ENCODE measurements around the gene RREB1. TPM values are rescaled to one million over a fixed set of nuclear protein-coding genes. Genes with fewer than 3 reads are reported as not detected.
A peak's percentile ranks its signal among the peaks of the same experiment; 100 is the strongest.

Gene RREB1
- total and polyA plus RNA-seq, 2 of the 4 experiments (the other 2 are of a cell fraction) = 8.4 to 14.5 TPM

GRCh38 chr6:7218406-7218988 lies 110.7 kb downstream of the RREB1 start:
- no peak overlapping the region for H2BK5ac ChIP-seq (ENCODE audit: low read depth, low read length, poor library complexity, severe bottlenecking)
- ChIA-PET CTCF (interaction anchor here (0.6 to 1.1 kb wide), 4 partner anchors 13 to 1867 kb away, joined by 3 to 6 read pairs (median 4); no protein-coding TSS in a partner anchor), POLR2A (ENCODE audit: unreplicated experiment) (no interaction called here)
- no peak overlapping the region for H3K27ac ChIP-seq (ENCODE audit: insufficient read depth, low read length)
- H2BK15ac ChIP-seq (ENCODE audit: low read depth, low read length) = no peak overlapping the region
- intact Hi-C loops (cut with micrococcal nuclease) (loop anchor here (5.0 kb wide), 1 partner anchor 111 kb away; the partner anchor contains the start of gene RREB1), in situ Hi-C loops (cut with MboI; ENCODE audit: low sequenced_read_pairs) (no loop called here), dilution Hi-C loops (cut with HindIII; ENCODE audit: low sequenced_read_pairs, unreplicated experiment) (no loop called here)
- no peaks in the 10 kb centered on the region for H3K27me3 ChIP-seq (ENCODE audit: control insufficient read depth, insufficient read depth, low read length)
- H2BK20ac ChIP-seq (ENCODE audit: low read depth, low read length) = no peak overlapping the region
- H4K91ac ChIP-seq (ENCODE audit: insufficient read depth, low read depth, low read length) = no peak overlapping the region
- TF ChIP-seq NFE2L2 (IDR thresholded peaks at IDR 0.05; ENCODE audit: low read depth, low read length) (no peak), CEBPB (IDR thresholded peaks at IDR 0.05; ENCODE audit: low read depth, low read length) (peak; percentile 60)
- H3K4me2 ChIP-seq (ENCODE audit: low read depth, low read length) = no peak overlapping the region
- no peaks in the 10 kb centered on the region for H3K9me3 ChIP-seq (ENCODE audit: control insufficient read depth, insufficient read depth, low read length)
- no peak overlapping the region for H3K4me3 ChIP-seq (ENCODE audit: insufficient read depth, low read depth, low read length)
- H2BK120ac ChIP-seq (ENCODE audit: low read depth, low read length) = no peak overlapping the region
- peaks cover 24% of the 10 kb centered on the region for H3K4me1 ChIP-seq (ENCODE audit: control insufficient read depth, insufficient read depth, low read length)
- peaks cover 25% of the 10 kb centered on the region for H3K9me1 ChIP-seq (ENCODE audit: insufficient read depth, low read length)
- H2AK9ac ChIP-seq (replicated peaks; ENCODE audit: low read depth, low read length, poor library complexity) = no peak overlapping the region
- peaks cover 27% of the 10 kb centered on the region for H4K20me1 ChIP-seq (ENCODE audit: insufficient read depth, low read length)
- no peak overlapping the region for H3K4ac ChIP-seq (ENCODE audit: low read depth, low read length)
- H3K36me3 ChIP-seq (ENCODE audit: control insufficient read depth, insufficient read depth, low read length) = peaks cover 35% of the 10 kb centered on the region
- no peak overlapping the region for H3K23ac ChIP-seq (ENCODE audit: low read depth, low read length)
- no peak overlapping the region for H3K14ac ChIP-seq (replicated peaks; ENCODE audit: low read depth, low read length)
- H2AFZ ChIP-seq (replicated peaks; ENCODE audit: low read length, poor library complexity) = no peak overlapping the region
- no TSS peak for BruUV-seq (replicated peaks)
- DNase-seq (no peak), ATAC-seq (ENCODE audit: low read depth) (no peak)
- WGBS, 2 experiments (ENCODE audit: extremely low coverage in 2 of 2, insufficient read length in 1 of 2) = no CpG with 5 or more reads among the region's 2 CpGs
- no peak overlapping the region for H3K18ac ChIP-seq (ENCODE audit: low read depth, low read length)
- H4K5ac ChIP-seq (ENCODE audit: low read depth, low read length) = no peak overlapping the region
- no peak overlapping the region for H3K9ac ChIP-seq (ENCODE audit: low read depth, low read length)
- no peak overlapping the region for H3K56ac ChIP-seq (ENCODE audit: extremely low read depth, insufficient read depth, low read length)
- H2AK5ac ChIP-seq (ENCODE audit: low read depth, low read length) = no peak overlapping the region
- peaks cover 37 to 71% of the 10 kb centered on the region in 2 experiments for H3K79me1 ChIP-seq (ENCODE audit: low read depth in 1 of 2, low read length in 2 of 2)
- H4K8ac ChIP-seq (ENCODE audit: low read depth in 2 of 2, low read length in 2 of 2) = no peak overlapping the region
